Panc1 (cell line): ENCODE results near the gene ZNF609.

Source experiments
- CTCF ChIP-seq: fragments of 450-650 bp; IDR thresholded peaks from 2 replicates; pipeline ENCODE4 v1.5.1; 2017; ENCODE audit warnings: mild to moderate bottlenecking
- POLR2AphosphoS5 ChIP-seq: IDR thresholded peaks from 2 replicates; pipeline ENCODE4 v1.6.1; 2012; ENCODE audit warnings: mild to moderate bottlenecking, low read depth, low read length, moderate library complexity

- TF ChIP-seq CTCF (peak; percentile 83), POLR2AphosphoS5 (no peak)
These were observed 225.9 kb downstream of the ZNF609 start for GRCh38 chr15:64686130-64686735.
